ENCODE measurements around the gene PORCN. TPM values are rescaled to one million over a fixed set of nuclear protein-coding genes. Genes with fewer than 3 reads are reported as not detected.

Gene PORCN
- total RNA-seq, 1 experiment from 2014 or later, result 12.6 TPM

GRCh38 chrX:48558271-48558670 is 49.5 kb downstream of the PORCN start:
- H4K8ac ChIP-seq (replicated peaks; ENCODE audit: insufficient read length, low read depth, low read length), result no peak overlapping the region
- no peak overlapping the region for H3K14ac ChIP-seq (ENCODE audit: insufficient read depth, low read length)
- H3K9ac ChIP-seq (ENCODE audit: extremely low read depth, insufficient read length, low read length), result no peak overlapping the region
- DNase-seq, result no peak
- peaks cover 29% of the 10 kb centered on the region for H3K9me3 ChIP-seq (ENCODE audit: control insufficient read depth, low read depth, low read length)
- H3K9me3 Mint-ChIP-seq, result peaks cover 67 to 73% of the 10 kb centered on the region in 2 experiments
- no peaks in the 10 kb centered on the region for H3K27me3 Mint-ChIP-seq (ENCODE audit: low read depth)
- no peak overlapping the region for H2AFZ ChIP-seq (ENCODE audit: low read length)
- no peak overlapping the region for H3K56ac ChIP-seq (ENCODE audit: insufficient read length, low read depth, low read length)
- H2BK120ac ChIP-seq (ENCODE audit: low read depth, low read length, poor library complexity, severe bottlenecking), result no peak overlapping the region
- H3K23me2 ChIP-seq (ENCODE audit: insufficient read length, low read depth, low read length, poor library complexity, severe bottlenecking), result no peaks in the 10 kb centered on the region
- no peak overlapping the region for H3K4ac ChIP-seq (ENCODE audit: low read depth, low read length)
- no CpG with 5 or more reads among the region's 4 CpGs for WGBS (ENCODE audit: extremely low coverage, insufficient read length, low lambda C conversion rate)
- H3K4me2 ChIP-seq (ENCODE audit: insufficient read depth, insufficient read length, low read length), result no peak overlapping the region
- H3K79me1 ChIP-seq (ENCODE audit: insufficient read depth, low read depth, low read length, poor library complexity, severe bottlenecking), result no peaks in the 10 kb centered on the region
- H3K27me3 ChIP-seq (ENCODE audit: insufficient read depth, low read length), result no peaks in the 10 kb centered on the region
- H4K91ac ChIP-seq (ENCODE audit: insufficient read length, low read depth, low read length), result no peak overlapping the region
- H2BK20ac ChIP-seq (ENCODE audit: low read depth, low read length, poor library complexity, severe bottlenecking), result no peak overlapping the region
- H3K18ac ChIP-seq (ENCODE audit: insufficient read length, low read depth, low read length), result no peak overlapping the region
- no peaks in the 10 kb centered on the region for H3K79me2 ChIP-seq (ENCODE audit: insufficient read depth, low read length)
- no peak overlapping the region for H3K27ac Mint-ChIP-seq
- no peaks in the 10 kb centered on the region for H3K4me1 ChIP-seq (ENCODE audit: insufficient read depth, low read length)
- no peak for TF ChIP-seq CTCF (conservative IDR thresholded peaks at IDR 0.05)
- peaks cover 3% of the 10 kb centered on the region in 2 experiments; a peak in 1 of 4 replicates for H3K4me1 Mint-ChIP-seq
- H2BK12ac ChIP-seq (ENCODE audit: insufficient read length, low read depth, low read length), result no peak overlapping the region
- H3K4me3 Mint-ChIP-seq, result no peak overlapping the region
- H4K20me1 ChIP-seq (ENCODE audit: control insufficient read depth, insufficient read depth, insufficient read length), result no peaks in the 10 kb centered on the region
- H3T11ph ChIP-seq (ENCODE audit: low read length), result no peak overlapping the region
- H3K27ac ChIP-seq (ENCODE audit: insufficient read length, low read depth, low read length), result no peak overlapping the region
- H2BK5ac ChIP-seq (ENCODE audit: insufficient read length, low read length), result no peak overlapping the region
- H3K36me3 Mint-ChIP-seq (ENCODE audit: insufficient read depth in 1 of 3, low read depth in 3 of 3), result peaks cover 10 to 56% (median 38%) of the 10 kb centered on the region in 3 experiments; a peak in 6 of 7 replicates
- no peak overlapping the region for H2BK15ac ChIP-seq (ENCODE audit: low read depth, low read length)
- H2AK5ac ChIP-seq (ENCODE audit: insufficient read length, low read length), result no peak overlapping the region
- no peak overlapping the region for H4K5ac ChIP-seq (ENCODE audit: insufficient read length, low read depth, low read length)
- no peak overlapping the region for H3K23ac ChIP-seq (ENCODE audit: insufficient read length, low read depth, low read length)

All from H9 (cell line).